Activated CD8-positive, alpha-beta memory T cell treated with anti-CD3 and anti-CD28 coated beads for 24 hours (primary cell): Measurements from ENCODE around the gene VPS51.

Experiments used
- DNase-seq: peaks from one replicate; pipeline ENCODE4 v3.0.0-alpha.2; 2020

The VPS51 gene

DNA sequence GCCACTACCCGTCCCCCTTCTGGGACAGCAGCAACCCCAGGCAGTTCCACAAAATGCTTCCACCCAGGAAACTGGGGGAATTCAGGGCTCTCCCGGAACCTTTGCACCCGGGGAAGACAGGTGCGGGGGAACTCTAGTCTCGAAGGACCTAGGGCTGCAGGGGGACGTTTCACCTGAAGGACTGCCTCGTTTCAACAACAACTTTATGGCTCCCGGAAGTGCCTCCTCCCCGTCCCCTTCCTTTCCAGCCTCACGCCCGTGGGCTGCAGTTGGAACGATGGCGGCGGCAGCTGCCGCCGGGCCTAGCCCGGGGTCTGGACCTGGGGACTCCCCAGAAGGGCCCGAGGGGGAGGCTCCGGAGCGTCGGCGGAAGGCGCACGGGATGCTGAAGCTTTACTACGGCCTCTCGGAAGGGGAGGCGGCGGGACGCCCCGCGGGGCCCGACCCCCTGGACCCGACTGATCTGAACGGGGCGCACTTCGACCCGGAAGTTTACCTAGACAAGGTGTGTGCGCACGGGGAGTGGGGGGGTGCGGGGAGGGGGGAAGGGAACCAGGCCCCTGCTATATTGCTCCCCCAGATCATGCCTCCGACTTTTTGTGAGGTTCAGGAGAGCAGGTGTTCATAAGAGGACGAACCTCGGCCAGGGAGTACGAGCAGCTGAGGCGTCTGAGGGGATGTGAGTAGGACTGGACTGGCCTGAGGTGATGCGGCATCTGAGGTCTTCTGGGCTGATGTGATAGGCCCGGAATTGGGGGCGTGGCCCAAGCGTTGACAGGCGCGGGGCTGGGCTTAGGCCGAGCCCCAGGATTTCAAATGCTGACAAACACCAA lies at the start of gene VPS51:
Gene VPS51 (plus strand): TSS at position 241 of the 833 bp plus-strand sequence. CDS start 37 bp downstream, at position 278.
- DNase-seq: peak; percentile 92

DNA sequence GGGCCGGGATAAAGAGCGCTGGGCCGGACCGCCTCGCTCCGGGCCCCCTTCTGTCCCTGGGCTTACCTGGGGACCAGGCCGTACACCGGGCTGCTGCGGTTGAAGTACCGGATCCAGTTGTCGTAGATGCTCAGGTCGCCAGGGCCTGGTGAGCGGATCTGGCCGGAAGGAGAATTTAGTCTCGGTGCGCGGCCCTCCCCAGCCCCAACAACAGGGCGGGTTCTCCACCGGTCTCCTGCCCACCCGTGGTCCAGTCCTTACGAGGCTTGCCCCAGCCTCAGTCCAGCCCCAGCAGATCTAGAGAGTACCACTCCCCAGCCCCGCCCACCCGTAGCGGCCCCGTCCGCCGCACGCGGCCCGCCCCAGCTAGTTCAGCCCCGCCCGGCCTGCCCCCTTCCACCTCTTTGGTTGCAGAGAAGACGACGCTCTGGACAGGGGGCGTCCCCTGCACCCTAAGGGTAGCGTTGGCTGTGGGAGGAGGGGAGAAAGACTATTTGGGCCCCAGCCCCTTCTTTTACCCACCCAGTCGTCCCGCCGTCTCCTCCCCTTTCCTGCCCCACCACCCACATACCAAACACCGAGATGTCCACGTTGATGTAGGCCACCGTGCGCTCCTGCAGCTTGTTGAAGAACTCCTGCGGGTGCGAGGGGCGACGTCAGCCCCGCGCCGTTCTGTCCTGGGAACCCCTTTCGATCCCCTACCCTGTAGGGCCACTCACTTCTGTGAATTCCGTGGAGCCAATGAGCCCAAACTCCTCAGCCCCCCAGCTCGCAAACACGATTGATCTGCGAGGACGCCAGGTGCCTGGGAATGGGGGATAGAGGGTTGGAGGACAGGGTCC lies 48.2 kb upstream of the VPS51 start:
- peak; percentile 68 for DNase-seq

DNA sequence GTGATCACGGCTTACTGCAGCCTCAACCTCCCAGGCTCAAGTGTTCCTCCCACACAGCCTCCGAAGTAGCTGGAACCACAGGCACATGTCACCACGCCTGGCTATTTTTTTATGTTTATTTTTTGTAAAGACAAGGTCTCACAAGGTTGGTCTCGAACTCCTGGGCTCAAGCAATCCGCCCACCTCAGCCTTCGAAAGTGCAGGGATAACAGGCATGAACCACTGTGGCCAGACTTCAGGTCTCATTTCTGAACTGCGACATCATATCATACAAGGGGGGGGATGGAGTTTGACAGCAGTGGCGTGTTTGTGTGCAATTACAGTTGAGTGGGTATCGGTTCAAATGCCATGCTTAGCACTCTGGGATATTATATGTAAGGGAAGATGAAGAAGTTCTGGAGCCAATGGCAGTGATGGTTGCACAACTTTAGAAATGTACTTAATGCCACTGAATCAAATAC lies 44.6 kb upstream of the VPS51 start:
- no peak for DNase-seq

DNA sequence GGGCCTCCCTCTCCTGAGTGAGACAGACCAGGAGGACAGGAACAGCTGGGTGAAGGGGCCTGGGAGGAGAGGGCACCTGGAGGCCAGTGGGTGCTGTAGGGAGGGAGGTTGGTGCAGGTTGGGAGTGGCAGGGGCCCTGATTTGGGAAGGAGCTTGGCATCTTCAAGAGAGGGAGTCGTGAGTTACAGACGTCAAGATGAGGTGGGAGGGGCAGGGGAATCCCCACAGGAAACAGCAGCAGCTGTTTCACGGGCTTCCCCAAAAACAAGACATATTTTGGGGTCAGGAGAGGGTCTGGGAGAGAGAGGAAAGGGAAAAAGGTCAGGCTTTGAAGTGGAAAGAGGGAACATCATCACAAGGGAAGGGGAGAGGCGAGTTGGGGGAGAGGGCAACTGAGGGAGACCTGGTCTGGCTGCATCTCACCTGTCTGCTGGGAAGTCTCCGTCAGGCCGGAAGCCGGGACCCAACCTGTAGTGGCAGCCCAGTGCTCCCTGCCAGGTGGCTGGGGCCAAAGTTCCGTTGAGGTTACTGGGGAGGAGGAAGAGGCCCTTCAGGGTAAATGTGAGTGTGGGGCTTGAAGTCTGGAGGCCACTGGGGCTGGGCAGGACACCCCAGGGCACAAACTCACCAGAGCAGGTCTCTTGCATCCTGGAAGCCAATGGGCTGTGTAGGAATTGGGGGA lies 42.0 kb upstream of the VPS51 start:
- DNase-seq: no peak

GRCh38 chr11:65055538-65055937 lies 40.5 kb upstream of the VPS51 start:
- no peak for DNase-seq

DNA sequence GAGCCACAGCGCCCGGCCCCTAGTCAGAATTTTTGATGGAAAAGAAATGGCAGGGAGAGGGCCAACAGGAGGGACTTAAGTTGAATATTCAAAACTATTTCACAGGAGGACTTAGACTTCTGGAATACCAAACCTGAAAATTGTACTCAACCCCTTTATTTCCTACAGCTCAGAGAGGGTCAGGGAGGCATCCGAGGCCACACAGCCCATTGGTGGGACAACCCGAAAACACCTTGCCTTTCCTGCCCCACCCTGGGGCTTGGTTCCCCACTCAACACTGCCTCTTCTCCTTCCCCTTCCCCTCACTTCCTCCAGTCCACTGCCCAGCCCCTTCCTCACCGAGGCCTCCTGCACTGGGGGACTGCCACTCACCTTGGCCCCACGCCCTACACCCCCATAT lies 39.0 kb upstream of the VPS51 start:
- no peak for DNase-seq

DNA sequence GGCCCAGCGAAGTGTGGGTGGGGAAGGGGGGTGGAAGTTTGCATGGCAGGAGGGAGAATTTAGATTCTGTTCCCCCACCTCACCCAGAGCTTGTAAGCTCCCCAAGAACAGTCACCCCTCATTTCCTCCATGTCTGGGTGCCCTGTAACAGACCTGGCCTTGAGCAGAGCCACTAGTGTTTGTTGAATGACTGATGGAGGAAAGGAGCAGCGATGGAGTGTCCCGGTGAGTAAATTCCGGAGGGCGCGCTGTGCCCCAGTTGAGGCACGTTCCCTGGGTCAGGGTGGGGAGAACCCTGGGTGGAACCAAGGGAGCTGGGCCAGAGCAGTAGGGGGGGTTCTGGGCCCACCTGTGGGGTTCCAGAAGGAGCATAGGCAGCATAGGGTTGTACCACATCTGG lies 38.5 kb upstream of the VPS51 start:
- no peak for DNase-seq

- DNase-seq: no peak
Observed at GRCh38 chr11:65058012-65058411, 38.0 kb upstream of the VPS51 start.

- DNase-seq: no peak
Observed at GRCh38 chr11:65058419-65059054, 37.5 kb upstream of the VPS51 start, which contains the start of gene NAALADL1. Gene NAALADL1 (minus strand): TSS chr11:65058553. CDS start chr11:65058521, 32 bp downstream.

- no peak for DNase-seq
Observed at GRCh38 chr11:65059523-65059922, 36.5 kb upstream of the VPS51 start.

DNA sequence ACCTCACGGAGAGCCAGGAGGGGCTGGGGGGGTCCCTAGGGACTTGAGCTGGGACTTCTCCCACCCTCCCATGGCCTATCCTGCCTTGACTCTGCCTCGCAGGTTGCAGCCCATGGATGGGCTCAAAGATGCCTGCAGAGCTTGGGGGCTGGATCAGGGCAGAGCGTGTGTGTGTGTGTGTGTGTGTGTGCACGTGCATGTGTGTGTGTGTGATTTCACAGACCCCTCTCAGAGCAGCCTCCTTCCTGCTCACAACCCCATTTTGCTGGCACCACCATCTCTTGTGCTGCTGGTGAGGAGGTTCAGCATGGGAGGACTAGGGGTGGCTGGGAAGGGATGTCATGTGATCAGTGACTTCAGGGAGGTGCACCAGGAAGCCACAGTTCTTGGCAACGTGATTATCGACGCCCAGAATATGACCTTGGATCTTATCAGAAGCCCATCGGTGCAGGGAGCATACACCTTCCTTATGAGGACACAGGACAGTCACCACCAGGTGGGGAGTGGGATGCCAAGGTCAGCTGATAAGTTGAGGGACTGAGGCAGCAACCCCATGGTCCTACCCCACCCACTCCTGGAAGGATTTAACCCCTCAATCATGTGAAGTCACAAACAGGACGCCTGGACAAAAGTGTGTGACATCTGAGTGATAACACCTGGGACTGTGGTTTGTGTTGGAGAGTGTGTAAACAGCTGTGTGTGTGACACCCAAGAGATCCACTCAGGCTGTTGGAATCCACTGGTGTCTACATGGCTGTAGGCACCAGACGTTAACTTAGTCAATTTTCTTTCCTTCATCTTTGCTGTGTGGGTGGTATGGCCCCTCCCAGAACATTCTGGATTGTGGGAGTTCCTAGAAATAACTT lies 35.8 kb upstream of the VPS51 start:
- DNase-seq: no peak

- no peak for DNase-seq
Observed at GRCh38 chr11:65060913-65061408, 35.1 kb upstream of the VPS51 start.

- DNase-seq: no peak
Observed at GRCh38 chr11:65063532-65063931, 32.5 kb upstream of the VPS51 start.

- no peak for DNase-seq
Observed at GRCh38 chr11:65064847-65065240, 31.2 kb upstream of the VPS51 start.

GRCh38 chr11:65065851-65066250 lies 30.2 kb upstream of the VPS51 start:
- DNase-seq: no peak

- no peak for DNase-seq
Observed at GRCh38 chr11:65066315-65066714, 29.7 kb upstream of the VPS51 start.

- no peak for DNase-seq
Observed at GRCh38 chr11:65066805-65067291, 29.2 kb upstream of the VPS51 start.

DNA sequence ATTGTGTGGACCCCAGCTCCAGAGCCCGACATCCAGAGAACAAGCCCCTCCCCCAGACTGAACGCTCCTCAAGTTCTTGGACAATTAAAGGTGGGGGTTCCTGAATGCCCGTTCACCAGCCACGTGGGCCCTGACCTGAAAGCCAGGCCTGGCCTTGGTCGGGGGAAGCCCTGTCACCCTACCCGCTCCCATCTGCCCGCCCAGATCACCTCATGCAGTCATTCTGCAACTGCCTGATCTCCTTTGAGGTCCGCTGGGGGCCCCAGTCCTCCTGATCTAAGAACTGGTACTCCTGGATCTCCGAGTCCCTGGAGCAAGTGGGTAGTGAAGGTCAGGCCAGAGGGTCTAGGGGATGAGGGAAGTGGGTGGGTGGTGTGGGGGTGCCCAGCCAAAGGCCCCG lies 28.6 kb upstream of the VPS51 start:
- no peak for DNase-seq

DNA sequence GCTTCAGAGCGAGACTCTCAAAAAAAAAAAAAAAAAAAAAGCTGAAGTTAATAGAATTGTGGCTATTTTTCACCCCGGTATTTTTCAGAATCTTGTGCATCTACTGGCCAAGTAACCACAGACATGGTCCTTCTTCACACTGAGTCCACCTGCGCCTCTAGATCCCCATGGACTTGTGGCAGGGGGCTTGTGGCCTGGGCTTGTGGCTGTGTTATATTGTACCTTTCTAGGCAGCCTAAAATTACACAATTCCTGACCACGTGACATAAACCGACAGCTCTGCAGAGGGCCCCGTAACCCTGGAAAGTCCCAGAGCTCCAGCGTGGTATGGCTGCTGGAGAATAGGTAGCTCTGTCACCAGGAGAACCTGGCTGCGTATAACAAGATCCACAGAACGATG lies 26.8 kb upstream of the VPS51 start:
- no peak for DNase-seq

DNA sequence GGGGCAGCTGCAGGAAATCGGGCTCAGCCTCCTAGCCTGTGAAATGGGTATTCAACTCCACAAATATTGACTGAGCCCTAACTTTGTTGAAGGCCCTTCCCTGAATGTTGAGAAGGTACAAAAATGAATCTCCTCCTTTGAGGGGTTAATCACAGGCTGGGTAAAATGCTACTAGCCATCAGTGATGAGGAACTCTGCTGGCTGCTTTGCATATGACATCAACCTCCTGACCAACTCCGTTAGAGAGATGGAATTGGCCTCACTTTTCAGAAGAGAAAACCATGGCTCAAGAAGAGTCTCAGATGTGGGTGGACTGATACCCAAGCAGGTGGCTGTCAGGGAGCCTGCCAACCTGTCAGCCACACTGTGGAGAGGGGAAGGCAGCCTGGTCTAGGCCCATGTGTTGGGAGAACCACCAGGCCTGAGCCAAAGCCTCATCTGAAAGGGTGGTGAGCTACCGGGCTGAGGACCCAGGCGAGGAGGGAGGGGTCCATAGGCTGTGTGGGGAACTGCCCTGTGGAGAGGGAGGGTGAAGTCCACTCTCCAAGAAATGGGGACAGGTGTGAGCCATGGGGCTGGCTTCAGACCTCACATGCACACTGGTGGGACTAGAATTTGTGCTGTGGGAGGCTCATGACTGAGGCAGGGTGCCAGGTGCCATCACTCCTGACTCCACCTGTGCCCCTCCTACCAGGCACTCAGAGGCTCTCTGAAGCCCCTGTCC lies 23.9 kb upstream of the VPS51 start:
- DNase-seq: no peak

GRCh38 chr11:65072631-65072966 lies 23.4 kb upstream of the VPS51 start:
- DNase-seq: no peak
